Calu3 (cell line): ENCODE results near the gene ANXA4. TPM values are rescaled to one million over a fixed set of nuclear protein-coding genes. Genes with fewer than 3 reads are reported as not detected.

Source experiments
- BruUV-seq: library from RNA; stranded (reverse); fragments of 400-500 nt; replicated peaks from 2 replicates; lab custom pipeline; 2021; lab: Mats Ljungman, UMichigan
- CTCF ChIA-PET: fragments of 300-600 bp; sonication (Branson Sonifier 250); formaldehyde crosslinking; loops from one replicate; lab custom pipeline; 2022; ENCODE audit warnings: antibody characterized with exemption; lab: Charles Lee
- DNase-seq: peaks from one replicate; pipeline ENCODE4 v3.0.0; 2022
- H3K27ac Mint-ChIP-seq: one replicate; pipeline ENCODE4 v1.8.0; 2022; ENCODE audit warnings: mixed read lengths; ENCODE audit not compliant: unreplicated experiment
- H3K27me3 Mint-ChIP-seq: one replicate; pipeline ENCODE4 v1.8.0; 2022; ENCODE audit warnings: mixed read lengths; ENCODE audit not compliant: unreplicated experiment
- H3K36me3 Mint-ChIP-seq: one replicate; pipeline ENCODE4 v1.8.0; 2022; ENCODE audit warnings: mild to moderate bottlenecking, moderate library complexity, mixed read lengths; ENCODE audit not compliant: insufficient read depth, unreplicated experiment
- H3K4me1 Mint-ChIP-seq: one replicate; pipeline ENCODE4 v1.8.0; 2022; ENCODE audit warnings: mild to moderate bottlenecking, low read depth, mixed read lengths; ENCODE audit not compliant: unreplicated experiment
- H3K4me3 Mint-ChIP-seq: one replicate; pipeline ENCODE4 v1.8.0; 2022; ENCODE audit warnings: mild to moderate bottlenecking, low read depth, moderate library complexity, mixed read lengths; ENCODE audit not compliant: unreplicated experiment
- H3K9me3 Mint-ChIP-seq: one replicate; pipeline ENCODE4 v1.8.0; 2022; ENCODE audit warnings: low read depth, mixed read lengths; ENCODE audit not compliant: unreplicated experiment
- CTCF ChIP-seq: fragments of 200-600 bp; IDR thresholded peaks from one replicate; pipeline ENCODE4 v1.8.0; 2022; ENCODE audit warnings: antibody characterized with exemption; ENCODE audit not compliant: unreplicated experiment
- intact Hi-C: fragments of 100-400 bp; cut with micrococcal nuclease; formaldehyde crosslinking; loops from one replicate; pipeline ENCODE4 v1.10.0; 2022; ENCODE audit not compliant: unreplicated experiment
- total RNA-seq: library from RNA; stranded (reverse); gene quantifications from 2 replicates; pipeline ENCODE4 v1.2.3, GENCODE V29; 2022

The ANXA4 gene
- total RNA-seq, 1 experiment from 2014 or later: 1,439 TPM

- no peak overlapping the region for H3K4me3 Mint-ChIP-seq
- CTCF ChIA-PET: no interaction called here
- peaks cover 22% of the 10 kb centered on the region for H3K4me1 Mint-ChIP-seq
- H3K27me3 Mint-ChIP-seq: no peaks in the 10 kb centered on the region
- BruUV-seq: no TSS peak
- intact Hi-C loops: no loop called here
- TF ChIP-seq CTCF: no peak
- H3K36me3 Mint-ChIP-seq: peaks cover 93% of the 10 kb centered on the region
- no peaks in the 10 kb centered on the region for H3K9me3 Mint-ChIP-seq
- no peak for DNase-seq
- no peak overlapping the region for H3K27ac Mint-ChIP-seq
Observed at GRCh38 chr2:69807821-69808540, 66.0 kb downstream of the ANXA4 start.

- BruUV-seq: no TSS peak
- Mint-ChIP-seq H3K27me3 (no peaks in the 10 kb centered on the region), H3K27ac (peak overlapping the region; percentile 48), H3K4me3 (no peak overlapping the region), H3K36me3 (peaks cover 93% of the 10 kb centered on the region), H3K4me1 (peaks cover 28% of the 10 kb centered on the region), H3K9me3 (no peaks in the 10 kb centered on the region)
- CTCF ChIA-PET: no interaction called here
- intact Hi-C loops: no loop called here
- no peak for DNase-seq
- no peak for TF ChIP-seq CTCF
Observed at GRCh38 chr2:69810550-69810949, 68.6 kb downstream of the ANXA4 start.

GRCh38 chr2:69811018-69811417 lies 69.1 kb downstream of the ANXA4 start:
- Mint-ChIP-seq H3K4me1 (peaks cover 33% of the 10 kb centered on the region), H3K36me3 (peaks cover 92% of the 10 kb centered on the region), H3K27ac (peak overlapping the region; percentile 48), H3K4me3 (no peak overlapping the region), H3K9me3 (no peaks in the 10 kb centered on the region), H3K27me3 (no peaks in the 10 kb centered on the region)
- no peak for TF ChIP-seq CTCF
- no TSS peak for BruUV-seq
- no peak for DNase-seq
- CTCF ChIA-PET: no interaction called here
- intact Hi-C loops: no loop called here

- BruUV-seq: no TSS peak
- intact Hi-C loops: no loop called here
- TF ChIP-seq CTCF: no peak
- Mint-ChIP-seq H3K27me3 (no peaks in the 10 kb centered on the region), H3K4me3 (no peak overlapping the region), H3K36me3 (peaks cover 86% of the 10 kb centered on the region), H3K4me1 (peaks cover 35% of the 10 kb centered on the region), H3K27ac (peak overlapping the region; percentile 48), H3K9me3 (no peaks in the 10 kb centered on the region)
- CTCF ChIA-PET: interaction anchor here (2.3 kb wide), 1 partner anchor 87 kb away, joined by 7 read pairs; no protein-coding TSS in a partner anchor
- no peak for DNase-seq
Observed at GRCh38 chr2:69811591-69811990, 69.7 kb downstream of the ANXA4 start.
